Smooth muscle cell of the brain vasculature (primary cell): ENCODE data around the gene COL4A6.

Experiments used
- DNase-seq: peaks from one replicate; pipeline ENCODE4 v3.0.0-alpha.2; 2012; ENCODE audit warnings: low read depth, low spot score

Gene COL4A6

GRCh38 chrX:108331126-108331909 lies 106.9 kb downstream of the COL4A6 start:
- DNase-seq = no peak

DNA sequence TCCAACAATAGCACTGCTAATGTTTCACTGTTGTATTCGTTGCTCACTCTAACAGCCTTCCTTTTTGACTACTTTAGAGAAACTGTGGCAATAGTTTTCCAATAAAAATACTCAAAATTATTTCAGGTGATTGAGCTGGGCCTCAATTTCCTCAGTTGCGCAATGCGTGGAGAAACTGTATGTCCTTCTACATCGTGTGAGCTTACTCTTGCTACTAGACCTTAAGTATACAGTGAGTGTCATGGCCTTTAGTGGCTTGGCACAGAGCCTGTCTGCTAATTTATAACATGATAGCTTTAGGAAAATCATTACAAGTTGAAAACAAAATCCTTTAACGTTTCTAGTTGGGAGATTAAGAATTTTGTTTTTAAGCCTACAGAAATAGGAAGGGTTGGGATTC lies 114.5 kb downstream of the COL4A6 start:
- DNase-seq = no peak

DNA sequence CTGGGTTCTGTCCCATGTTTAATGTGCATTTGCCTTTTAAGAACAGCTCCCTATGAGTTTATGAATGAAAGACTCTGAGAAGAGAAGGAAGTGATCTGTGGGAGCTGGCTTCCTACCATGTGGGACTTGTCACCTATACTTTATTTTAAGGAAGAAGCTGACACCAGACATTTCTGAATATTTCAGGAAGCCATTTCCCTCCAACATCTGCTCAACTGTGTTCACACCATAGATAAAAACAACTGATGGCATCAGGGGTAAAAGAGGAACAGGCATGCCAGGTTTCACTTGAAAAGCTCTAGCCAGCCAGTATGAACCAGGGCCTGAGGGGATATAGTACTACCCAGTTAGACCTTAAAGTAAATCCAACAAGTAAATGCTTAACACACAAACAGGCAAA lies 116.0 kb downstream of the COL4A6 start:
- no peak for DNase-seq

DNA sequence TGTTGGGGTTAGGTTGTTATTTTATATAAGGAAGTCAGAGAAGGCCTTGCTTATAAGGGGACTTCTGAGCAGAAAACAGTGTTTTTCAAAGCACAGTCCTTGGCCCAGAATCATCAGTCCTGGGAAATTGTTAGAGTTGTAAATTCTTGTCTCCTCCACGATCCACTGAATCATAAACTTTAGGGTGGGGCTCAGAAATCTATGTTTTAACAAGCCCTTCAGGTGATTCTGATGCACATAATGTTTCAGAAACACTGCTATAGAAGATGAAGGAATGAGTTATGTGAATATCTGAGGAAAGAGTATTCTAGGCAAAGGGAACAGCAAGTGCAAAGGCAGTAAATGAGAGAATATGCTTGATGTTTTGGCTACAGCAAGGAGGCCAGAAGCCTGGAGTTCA lies 121.8 kb downstream of the COL4A6 start:
- DNase-seq = no peak

DNA sequence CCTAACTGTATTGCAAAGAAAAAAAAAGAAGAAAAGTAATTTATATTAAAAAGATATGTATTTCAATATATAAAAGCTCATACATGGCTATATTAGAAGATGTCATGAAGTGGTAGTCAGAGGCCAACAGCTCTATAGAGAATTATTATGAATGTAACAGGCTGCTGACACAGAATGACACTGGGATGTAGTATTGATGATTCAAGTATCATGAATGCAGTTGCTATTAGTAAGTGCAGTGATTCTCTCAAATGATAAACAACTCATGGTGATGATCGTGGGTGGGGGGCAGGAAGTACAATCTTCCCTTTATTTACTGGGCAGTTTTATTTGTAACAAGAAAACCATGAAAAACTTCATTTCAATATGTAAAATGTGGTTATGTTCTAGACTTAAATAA lies 124.6 kb downstream of the COL4A6 start:
- DNase-seq = no peak

DNA sequence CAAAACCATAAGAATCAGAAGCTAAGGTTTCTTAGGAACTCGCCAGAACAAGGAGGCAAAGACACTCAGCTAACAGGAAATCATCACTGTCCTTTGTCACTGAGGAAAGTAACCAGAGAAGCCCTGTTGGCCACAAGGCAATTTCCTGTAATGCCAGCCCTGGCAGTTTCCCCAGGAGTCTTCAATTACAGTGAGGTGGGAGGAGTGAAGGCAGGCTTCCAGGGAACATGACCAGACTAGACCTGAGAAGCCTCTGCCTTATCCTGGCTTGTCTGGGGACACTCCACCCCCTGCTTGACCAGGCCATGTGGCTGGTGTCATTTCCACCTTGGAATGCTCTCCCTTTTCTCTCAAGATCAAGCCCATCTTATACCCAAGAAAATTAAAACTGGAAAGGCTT lies 125.3 kb downstream of the COL4A6 start:
- no peak for DNase-seq

DNA sequence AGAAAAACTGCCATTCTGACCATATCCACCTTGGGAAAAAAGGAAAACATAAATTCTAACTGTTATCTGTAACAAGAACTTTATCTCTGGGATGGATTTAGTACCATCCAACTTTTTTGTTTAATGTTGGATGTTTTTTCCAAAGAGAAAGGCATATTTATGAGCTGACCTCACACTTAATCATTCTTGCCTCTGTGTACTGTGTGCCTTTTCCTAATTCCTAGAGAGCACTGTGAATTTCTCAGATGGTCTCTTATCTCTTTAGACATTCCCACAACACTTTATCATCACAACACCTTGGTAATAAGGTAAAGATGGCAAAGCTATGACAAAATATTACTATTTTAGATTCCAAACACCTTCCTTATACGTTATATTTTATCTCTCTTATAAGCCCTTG lies 126.2 kb downstream of the COL4A6 start:
- no peak for DNase-seq

GRCh38 chrX:108310506-108310905 lies 127.7 kb downstream of the COL4A6 start:
- DNase-seq = no peak

- DNase-seq = no peak
Observed at GRCh38 chrX:108309144-108309543, 129.1 kb downstream of the COL4A6 start.

GRCh38 chrX:108307132-108308085 lies 130.8 kb downstream of the COL4A6 start:
- no peak for DNase-seq

- DNase-seq = no peak
Observed at GRCh38 chrX:108306086-108306485, 132.1 kb downstream of the COL4A6 start.

DNA sequence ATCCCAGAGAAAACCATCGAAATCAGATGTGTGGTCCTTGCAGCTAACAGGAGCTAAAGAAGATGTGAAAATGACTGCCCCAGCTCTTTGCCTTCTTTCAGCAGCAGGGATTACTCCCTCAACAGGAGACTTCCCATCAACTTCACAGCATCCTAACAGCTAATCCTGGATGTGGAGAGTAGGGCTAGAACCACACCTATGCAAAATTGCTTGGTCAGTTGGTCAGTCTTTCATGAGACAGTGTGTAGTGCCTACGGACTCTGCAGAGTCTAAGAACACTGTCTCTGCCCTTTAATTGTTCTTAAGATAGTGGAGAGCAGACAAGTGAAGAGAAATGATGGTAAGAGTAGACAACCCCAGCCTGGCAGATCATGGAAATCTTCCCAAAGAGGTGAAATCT lies 133.5 kb downstream of the COL4A6 start:
- no peak for DNase-seq

DNA sequence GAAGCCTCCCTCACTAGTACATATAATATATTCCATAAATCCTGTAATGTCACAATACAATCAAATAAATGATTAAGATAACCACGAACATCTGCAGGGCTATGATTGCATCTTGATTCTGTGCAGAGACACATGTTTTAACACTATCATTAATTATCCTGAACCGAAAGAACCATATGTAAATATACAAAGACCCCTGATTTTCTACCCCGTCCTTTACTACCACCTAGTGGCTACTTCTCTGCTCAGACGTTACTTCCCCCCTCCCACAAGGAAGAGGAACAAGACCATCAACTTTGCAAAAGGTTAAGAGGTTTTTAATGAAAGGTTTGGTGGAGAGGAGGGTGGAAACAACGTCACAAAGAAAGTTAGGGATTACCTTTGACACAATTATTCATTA lies 134.0 kb downstream of the COL4A6 start:
- no peak for DNase-seq

DNA sequence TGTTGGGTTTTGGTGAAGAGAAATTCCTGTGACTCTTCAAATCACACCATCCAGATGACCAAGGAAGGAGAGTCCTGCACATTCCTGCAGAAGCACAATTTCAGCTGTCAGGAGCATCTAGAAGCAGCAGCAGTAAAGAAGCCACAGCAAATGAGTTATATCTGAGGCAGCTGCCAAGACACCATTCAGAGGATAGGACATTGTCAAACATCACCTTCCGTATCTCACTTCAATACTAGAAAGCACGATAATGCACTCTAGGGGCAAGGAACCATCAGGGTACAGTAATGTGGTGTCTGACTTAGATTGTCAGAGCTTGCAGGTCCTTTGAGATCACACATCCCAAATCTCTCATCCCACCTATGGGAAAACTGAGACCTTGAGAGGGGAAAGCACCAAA lies 134.5 kb downstream of the COL4A6 start:
- no peak for DNase-seq

GRCh38 chrX:108299704-108300103 lies 138.5 kb downstream of the COL4A6 start:
- no peak for DNase-seq

- DNase-seq = no peak
Observed at GRCh38 chrX:108299101-108299591, 139.1 kb downstream of the COL4A6 start.

DNA sequence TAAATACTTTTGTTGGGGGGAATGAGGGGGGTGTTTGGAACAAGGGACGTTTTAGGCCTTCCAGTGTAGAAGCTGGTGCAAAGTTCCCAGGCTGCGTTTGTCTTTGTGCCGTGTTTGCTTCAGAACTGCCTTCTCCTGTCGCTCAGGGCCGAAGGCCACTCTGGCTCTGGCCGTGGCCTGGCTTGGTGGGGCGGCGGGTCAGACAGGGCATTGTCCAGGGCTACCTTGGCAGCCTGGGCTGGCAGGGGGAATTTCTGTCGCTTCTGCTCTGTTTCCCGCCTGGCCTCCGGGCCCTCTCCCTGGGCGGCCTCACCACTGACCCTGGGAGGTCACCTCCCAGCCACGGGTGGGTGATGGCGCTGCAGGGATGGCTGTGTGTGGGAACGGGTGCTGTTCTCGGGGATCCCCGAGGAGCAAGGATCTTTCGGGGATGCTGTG lies 140.0 kb downstream of the COL4A6 start:
- DNase-seq = no peak

GRCh38 chrX:108297290-108297689 lies 140.9 kb downstream of the COL4A6 start:
- no peak for DNase-seq

GRCh38 chrX:108292053-108292452 lies 146.2 kb downstream of the COL4A6 start:
- DNase-seq = no peak

DNA sequence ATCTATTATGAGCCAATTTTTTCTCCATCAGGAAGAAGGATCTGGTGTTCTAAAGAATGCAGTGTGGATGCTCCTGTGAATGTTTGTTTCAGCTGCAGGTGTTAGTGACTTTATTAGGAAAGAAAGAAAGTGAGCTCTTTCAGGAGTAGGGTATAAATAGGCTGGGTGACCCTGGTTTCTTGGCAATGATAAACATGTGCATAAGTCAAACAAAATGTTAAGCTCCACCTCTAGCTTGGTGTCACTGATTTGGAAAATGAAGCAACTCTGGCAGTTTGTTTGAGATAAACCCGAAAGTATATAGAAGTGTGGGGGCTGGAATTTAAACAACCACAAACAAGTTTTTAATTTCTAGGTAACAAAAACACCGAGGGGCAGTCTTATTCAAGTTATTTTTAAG lies 152.3 kb downstream of the COL4A6 start:
- DNase-seq = no peak

GRCh38 chrX:108285356-108285755 lies 152.9 kb downstream of the COL4A6 start:
- DNase-seq = no peak

GRCh38 chrX:108275732-108276131 lies 162.5 kb downstream of the COL4A6 start:
- no peak for DNase-seq

DNA sequence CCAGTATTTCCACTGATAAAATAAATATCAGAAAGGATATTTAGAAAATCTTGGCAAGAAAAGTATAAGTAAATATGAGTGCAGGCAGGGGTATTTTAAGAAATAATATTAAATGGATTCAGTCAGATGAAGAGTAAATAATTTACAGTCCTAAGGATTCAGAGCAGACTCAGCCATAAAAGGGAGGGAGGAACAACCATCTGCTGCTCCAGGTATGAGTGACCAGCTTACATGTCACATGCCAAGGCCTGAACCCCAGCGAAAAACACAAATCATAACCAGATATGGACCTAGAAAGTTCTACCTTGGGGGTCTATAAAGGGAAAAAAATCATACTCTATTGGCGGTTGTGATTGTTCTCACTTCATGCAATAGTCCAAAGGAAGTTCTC lies 166.8 kb downstream of the COL4A6 start:
- DNase-seq = no peak
